Bronchial epithelial cell (primary cell): ENCODE measurements around the gene TENM3. TPM values are rescaled to one million over a fixed set of nuclear protein-coding genes. Genes with fewer than 3 reads are reported as not detected.

ENCODE experiments used
- DNase-seq: peaks from one replicate; pipeline ENCODE4 v3.0.0-alpha.2; 2010; ENCODE audit warnings: low read depth
- FAIRE-seq: peaks from 2 replicates; lab custom pipeline; 2011; peaks lifted over from hg19 to GRCh38; lab: Jason Lieb, UNC
- H3K27me3 ChIP-seq: 2 replicates; pipeline ENCODE4 v1.5.1; 2011; ENCODE audit warnings: low read length; ENCODE audit not compliant: control insufficient read depth, insufficient read depth
- H3K36me3 ChIP-seq: 2 replicates; pipeline ENCODE4 v1.5.1; 2011; ENCODE audit warnings: low read length; ENCODE audit not compliant: control insufficient read depth, insufficient read depth
- H3K4me3 ChIP-seq: 2 replicates; pipeline ENCODE4 v1.5.1; 2011; ENCODE audit warnings: mild to moderate bottlenecking, low read depth, low read length, control low read depth
- total RNA-seq: library from RNA; depleted of rRNA; stranded (reverse); fragments of >200 nt; gene quantifications from 2 replicates; pipeline ENCODE4 v1.2.1, GENCODE V29; 2014
- TF ChIP-seq, protein P1 (sequence below): IDR thresholded peaks from 2 replicates; pipeline ENCODE4 v1.5.1; 2011; ENCODE audit warnings: mild to moderate bottlenecking, moderate library complexity, low read length, control low read depth, inconsistent platforms; ENCODE audit not compliant: insufficient read depth, severe bottlenecking

Gene TENM3
- total RNA-seq, 1 donor from 2014 or later = 1.3 TPM

DNA sequence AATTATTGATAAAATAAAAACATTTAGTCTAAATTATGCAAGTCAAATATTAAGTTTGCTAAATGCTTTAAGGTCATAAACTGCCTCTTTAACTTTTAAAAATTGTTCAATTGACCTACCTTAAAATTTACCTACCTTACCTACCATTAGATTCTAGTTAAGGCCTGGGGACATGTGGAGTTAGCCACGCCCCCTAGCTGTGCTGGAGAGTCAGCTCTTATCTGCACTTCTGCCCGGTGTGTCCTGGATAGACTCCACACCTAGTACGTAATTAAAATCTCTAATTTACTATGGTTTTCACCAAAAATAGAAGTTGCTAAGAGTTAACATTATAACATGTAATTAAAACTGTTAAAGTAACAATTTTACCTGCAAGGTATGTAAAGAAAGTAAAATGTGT lies 22.7 kb downstream of the TENM3 start:
- no peak for FAIRE-seq
- H3K36me3 ChIP-seq = no peaks in the 10 kb centered on the region
- H3K4me3 ChIP-seq = no peak overlapping the region
- DNase-seq = no peak
- no peaks in the 10 kb centered on the region for H3K27me3 ChIP-seq
- TF ChIP-seq, protein P1, sequence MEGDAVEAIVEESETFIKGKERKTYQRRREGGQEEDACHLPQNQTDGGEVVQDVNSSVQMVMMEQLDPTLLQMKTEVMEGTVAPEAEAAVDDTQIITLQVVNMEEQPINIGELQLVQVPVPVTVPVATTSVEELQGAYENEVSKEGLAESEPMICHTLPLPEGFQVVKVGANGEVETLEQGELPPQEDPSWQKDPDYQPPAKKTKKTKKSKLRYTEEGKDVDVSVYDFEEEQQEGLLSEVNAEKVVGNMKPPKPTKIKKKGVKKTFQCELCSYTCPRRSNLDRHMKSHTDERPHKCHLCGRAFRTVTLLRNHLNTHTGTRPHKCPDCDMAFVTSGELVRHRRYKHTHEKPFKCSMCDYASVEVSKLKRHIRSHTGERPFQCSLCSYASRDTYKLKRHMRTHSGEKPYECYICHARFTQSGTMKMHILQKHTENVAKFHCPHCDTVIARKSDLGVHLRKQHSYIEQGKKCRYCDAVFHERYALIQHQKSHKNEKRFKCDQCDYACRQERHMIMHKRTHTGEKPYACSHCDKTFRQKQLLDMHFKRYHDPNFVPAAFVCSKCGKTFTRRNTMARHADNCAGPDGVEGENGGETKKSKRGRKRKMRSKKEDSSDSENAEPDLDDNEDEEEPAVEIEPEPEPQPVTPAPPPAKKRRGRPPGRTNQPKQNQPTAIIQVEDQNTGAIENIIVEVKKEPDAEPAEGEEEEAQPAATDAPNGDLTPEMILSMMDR = no peak

DNA sequence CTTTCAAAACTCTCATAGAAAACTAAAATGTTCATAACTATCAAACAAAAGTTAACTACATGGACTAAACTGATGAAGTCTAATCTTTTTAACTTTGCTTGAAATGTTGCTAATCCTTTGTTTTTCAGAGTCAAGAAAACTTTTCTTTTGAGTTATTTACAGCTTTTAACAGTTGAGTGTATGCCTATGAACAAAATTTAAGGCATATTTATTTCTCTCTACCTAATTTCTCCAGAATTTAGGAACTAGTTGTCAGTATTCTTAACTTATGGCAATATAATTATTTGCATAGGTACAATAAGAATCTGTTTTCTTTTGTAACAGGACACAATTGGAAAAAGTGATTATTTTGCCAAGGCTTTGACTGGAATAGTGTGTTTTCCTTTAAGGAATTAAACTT lies 23.8 kb downstream of the TENM3 start:
- Histone ChIP-seq H3K36me3 (no peaks in the 10 kb centered on the region), H3K4me3 (no peak overlapping the region), H3K27me3 (no peaks in the 10 kb centered on the region)
- TF ChIP-seq, protein P1 = no peak
- FAIRE-seq = no peak
- DNase-seq = no peak

DNA sequence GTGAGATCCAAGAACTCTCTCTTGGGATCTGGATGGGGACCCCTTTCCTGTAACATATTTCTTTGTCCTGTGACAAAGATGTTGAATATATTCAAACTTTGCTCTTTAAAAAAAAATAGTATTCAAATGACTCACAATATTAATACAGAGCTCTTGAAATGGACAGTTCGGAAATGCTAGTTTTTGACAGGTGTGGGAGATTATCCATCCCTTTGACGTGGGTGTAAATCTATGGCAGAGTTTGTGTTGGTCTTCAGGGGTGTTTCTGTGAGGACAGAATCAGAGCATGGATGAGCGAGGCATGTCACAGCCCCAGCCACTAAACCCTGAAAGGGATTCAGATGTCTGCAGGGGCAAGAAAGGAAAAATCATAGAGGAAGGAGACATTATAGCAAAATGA lies 25.8 kb downstream of the TENM3 start:
- H3K36me3 ChIP-seq = no peaks in the 10 kb centered on the region
- no peak for FAIRE-seq
- no peaks in the 10 kb centered on the region for H3K27me3 ChIP-seq
- no peak overlapping the region for H3K4me3 ChIP-seq
- DNase-seq = no peak
- TF ChIP-seq, protein P1 = no peak

DNA sequence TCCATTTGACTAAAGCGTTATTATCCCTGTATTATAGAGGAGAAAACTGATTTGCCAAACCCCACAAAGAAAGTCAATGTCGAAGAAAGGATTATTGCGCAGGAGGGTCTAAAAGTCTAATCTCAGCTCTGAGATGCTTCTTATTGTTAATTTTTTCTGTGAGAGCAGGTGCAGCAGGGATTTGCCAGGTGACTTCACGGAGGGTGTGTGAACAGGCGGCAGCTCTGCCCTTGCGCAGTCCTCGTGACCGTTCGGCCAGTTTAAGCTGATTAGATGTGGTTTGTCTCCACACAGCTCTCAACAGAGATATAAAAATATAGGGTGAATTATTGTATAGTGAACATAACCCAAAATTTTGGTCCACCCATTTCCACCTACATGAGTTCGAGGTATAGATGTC lies 28.5 kb downstream of the TENM3 start:
- TF ChIP-seq, protein P1 = no peak
- no peaks in the 10 kb centered on the region for H3K27me3 ChIP-seq
- no peak for FAIRE-seq

DNA sequence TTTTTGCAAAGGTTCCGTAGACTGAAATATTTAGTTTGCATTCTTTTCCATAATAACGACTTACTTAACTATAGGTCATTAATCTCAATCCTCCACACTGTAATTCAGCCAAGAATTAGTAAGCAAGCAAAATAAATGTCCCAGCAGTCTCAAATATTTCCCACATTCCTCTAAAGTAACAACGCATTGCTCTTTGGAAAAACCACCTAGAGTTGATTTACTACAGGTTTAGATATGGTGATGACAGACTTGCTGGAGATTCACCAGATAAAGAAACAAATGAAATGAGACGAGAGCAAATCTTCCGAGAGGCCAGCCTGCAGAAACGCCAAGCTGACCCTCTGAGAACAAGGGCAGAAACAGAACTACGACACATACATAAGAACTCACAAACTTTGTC lies 28.9 kb downstream of the TENM3 start:
- TF ChIP-seq, protein P1 = no peak
- FAIRE-seq = no peak

More for the DNA sequence above, 28.5 kb downstream of the TENM3 start:
- DNase-seq = no peak
- Histone ChIP-seq H3K36me3 (no peaks in the 10 kb centered on the region), H3K4me3 (no peak overlapping the region)

DNA sequence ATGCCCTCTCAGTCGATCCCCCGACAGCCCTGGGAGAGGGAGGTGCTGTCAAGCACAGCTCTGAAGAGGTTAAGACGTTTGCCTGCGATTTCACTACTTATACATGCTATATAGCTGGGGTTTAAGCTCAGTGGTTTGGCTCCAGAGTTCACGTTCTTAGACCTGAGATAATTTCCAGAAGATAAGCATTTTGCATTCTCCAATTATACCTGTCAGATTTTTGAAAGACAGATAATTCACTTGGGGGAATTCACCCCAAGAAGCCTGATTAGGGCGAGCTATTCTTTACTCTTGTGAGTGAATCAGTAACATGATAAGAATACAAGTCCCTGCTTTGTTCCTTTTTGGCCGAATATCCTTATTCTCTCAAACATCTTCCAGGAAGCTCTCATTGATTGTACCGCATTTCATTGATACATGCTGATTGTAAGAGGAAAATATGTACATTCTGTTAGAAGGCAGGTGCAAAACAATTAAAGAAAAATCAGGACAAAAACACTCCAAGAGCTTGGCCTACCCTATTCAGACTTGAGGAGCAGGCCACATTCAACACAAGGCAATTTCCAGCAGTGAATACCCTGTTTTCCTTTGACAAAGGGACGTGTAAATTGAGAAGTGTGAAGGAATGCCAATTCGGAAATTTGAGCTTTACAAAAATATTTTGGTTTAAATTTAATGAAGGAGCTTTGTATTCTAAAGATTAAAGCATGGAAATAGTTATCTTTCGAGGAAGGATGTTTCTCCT lies 30.2 kb downstream of the TENM3 start:
- Histone ChIP-seq H3K36me3 (no peaks in the 10 kb centered on the region), H3K27me3 (no peaks in the 10 kb centered on the region), H3K4me3 (no peak overlapping the region)
- TF ChIP-seq, protein P1 = no peak
- FAIRE-seq = no peak
- DNase-seq = no peak

More for the DNA sequence above, 28.9 kb downstream of the TENM3 start:
- H3K4me3 ChIP-seq = no peak overlapping the region
- no peaks in the 10 kb centered on the region for H3K27me3 ChIP-seq
- no peak for DNase-seq
- H3K36me3 ChIP-seq = no peaks in the 10 kb centered on the region
